GM19328 (cell line): ENCODE results near the gene BSND.
"Not testable (repeated sequence)": the region's sequence is repeated elsewhere in the genome, so short reads cannot be mapped to it uniquely, and the experiment has no call there.

Experiments used
- ATAC-seq: cut with Tn5 transposase; IDR thresholded peaks from one replicate; pipeline ENCODE4 v1.9.1; 2021; ENCODE audit warnings: mild to moderate bottlenecking, moderate library complexity; ENCODE audit not compliant: unreplicated experiment

Gene BSND

GRCh38 chr1:54998677-54999076 is at the start of gene BSND:
BSND (plus strand) TSS chr1:54998933; CDS start chr1:54999187, 254 bp downstream.
- ATAC-seq, result no peak

- no peak for ATAC-seq
Measured at GRCh38 chr1:54949053-54949452, 49.7 kb upstream of the BSND start.

- ATAC-seq, result no peak
Measured at GRCh38 chr1:54950006-54950368, 48.7 kb upstream of the BSND start.

GRCh38 chr1:54950369-54951163 is 48.2 kb upstream of the BSND start:
- no peak for ATAC-seq

DNA sequence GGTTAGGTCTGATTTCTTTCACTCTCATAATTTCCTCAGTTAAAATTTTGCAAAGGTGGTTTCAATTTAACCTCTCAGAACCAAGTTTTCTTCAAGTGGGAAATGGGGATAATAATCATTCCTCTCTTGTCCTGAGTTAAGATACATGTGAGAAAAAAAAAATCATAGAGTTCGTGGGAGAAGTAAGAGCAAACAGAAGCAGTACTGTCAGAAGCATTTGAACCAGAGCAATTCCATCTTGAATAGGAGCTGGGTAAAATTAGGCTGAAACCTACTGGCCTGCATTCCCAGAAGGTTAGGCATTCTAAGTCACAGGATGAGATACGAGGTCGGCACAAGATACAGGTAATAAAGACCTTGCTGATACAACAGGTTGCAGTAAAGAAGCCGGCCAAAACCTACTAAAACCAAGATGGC is 46.9 kb upstream of the BSND start:
- ATAC-seq, result no peak

DNA sequence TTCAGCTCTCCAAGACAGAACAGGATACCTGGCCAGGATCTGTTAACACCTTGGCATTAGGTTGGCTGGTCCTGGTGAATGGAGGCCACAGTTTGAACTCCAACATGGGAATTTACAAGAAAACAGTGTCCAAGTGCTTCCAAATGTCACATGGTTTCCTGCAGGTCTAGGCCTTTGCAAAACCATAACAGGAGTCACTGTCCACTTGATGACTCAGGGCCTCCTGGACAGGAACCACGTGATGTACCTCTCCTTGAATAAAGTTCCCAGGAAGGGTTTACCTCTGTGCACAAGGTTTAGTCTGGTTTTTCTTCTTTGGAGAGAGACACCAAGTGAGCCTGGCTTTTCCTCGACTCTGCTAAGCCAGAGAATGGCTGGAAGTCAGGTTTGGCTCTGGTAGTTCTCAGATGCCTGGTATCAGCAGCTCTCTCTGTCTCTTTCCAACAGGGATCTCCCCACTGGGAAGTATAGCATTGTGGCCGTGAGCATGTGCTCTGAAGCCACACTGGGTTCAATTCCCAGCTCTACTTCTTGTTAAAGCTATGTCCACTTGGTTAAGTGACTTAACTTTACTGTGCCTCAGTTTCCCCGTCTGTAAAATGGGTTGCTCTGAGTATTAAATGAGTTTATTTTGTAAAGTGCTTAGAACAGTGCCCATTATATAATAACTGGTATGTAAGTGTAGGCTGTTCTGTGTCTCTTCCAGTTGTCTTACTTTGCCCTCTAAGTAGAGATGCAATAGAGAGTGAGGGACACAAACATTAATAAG is 45.6 kb upstream of the BSND start:
- ATAC-seq, result no peak

- no peak for ATAC-seq
Measured at GRCh38 chr1:54953846-54954245, 44.9 kb upstream of the BSND start.

DNA sequence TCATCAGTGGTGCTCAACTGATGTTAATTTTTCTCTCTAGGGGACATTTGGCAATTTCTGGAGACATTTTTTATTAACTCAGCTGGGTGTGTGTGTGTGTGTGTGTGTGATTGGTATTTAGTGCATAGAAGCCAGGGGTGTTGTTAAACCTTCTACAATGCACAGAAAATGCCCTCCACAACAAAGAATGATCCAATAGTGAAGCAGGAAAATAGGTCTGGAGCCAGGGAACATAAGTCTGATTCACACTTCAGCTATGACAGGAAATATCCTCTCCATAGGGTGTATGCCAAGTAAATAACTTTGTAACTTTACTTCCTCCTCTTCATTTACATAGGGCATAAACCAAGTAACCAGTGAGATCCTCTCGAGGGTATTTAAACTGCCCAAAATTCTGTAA is 43.4 kb upstream of the BSND start:
- ATAC-seq, result no peak

DNA sequence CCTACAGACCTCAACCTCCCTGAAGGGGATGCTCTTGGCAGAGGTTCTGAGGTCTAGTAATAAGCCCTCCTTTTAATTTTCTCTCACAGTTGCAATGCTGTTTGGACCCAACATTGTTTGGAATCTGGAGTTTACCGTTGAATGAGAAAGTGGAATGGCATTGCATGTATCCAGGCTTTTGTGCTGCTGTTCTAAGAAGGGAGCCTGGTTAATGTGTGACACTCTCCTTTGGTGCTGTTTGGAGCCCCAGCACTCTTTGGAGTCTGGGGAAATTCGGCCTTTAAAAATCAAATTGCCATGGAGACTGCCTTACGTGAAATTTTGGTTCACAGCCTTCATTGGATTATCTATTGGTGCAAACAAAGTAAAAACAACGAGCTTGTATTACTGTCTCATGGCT is 42.0 kb upstream of the BSND start:
- ATAC-seq, result no peak

GRCh38 chr1:54959241-54959640 is 39.5 kb upstream of the BSND start:
- ATAC-seq, result no peak

DNA sequence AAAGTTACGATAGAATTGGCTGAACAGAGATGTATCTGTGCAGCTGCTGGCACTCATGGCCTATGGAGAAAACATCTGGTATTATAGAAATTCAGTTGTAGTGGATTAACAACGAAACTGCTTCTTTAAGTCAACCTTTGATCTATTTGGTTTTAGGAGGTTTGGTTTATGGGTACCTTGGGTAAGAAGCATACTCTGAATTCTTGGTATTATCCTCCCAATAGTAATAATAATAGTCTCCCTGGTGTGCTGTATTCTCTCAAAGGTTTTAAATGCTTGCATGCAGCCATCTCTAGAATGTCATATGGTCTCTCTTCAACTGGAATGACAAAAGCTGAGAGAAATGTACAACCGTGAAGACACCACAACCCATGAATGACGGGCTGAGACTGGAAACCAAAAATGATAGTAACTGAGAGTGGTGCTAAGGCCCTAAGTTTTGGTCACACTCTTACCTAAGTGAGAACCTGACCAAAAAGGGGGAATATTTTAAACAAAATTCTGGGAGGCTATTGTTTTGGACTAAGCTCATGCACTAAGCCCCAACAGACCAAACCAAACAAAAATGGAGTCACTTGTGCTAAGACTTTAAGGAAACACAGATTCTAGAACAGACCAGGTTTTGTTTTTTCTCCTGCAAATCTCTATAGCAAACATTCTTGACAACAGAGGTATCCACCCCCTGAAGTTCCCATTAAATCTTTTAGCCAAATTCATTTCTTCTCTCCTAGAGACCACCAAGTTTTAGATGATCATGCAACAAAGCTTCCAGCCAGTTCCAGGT is 35.9 kb upstream of the BSND start:
- no peak for ATAC-seq

GRCh38 chr1:54963829-54964228 is 34.9 kb upstream of the BSND start:
- ATAC-seq, result not testable (repeated sequence)

- peak; percentile 69 for ATAC-seq
Measured at GRCh38 chr1:54965624-54966340, 33.0 kb upstream of the BSND start.

DNA sequence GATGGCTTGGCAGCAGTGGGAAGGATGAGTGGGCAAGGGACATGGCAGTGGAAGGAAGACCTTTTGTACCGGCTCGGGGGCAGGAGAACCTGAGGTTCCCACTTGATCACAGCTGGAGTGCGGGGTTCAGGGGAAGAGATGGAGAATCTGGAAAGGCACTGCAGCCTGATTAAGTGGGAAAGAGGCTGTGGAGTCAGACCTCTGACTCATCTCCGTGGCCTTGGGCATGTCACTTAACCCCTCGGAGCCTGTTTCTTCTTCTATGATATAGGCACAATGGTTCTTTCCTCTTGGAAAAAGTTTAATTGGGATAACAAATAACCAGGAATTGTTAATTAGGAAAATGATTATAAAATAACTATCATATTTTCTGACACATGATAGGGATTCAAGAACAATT is 31.4 kb upstream of the BSND start:
- no peak for ATAC-seq

- no peak for ATAC-seq
Measured at GRCh38 chr1:54968551-54968950, 30.2 kb upstream of the BSND start.

- ATAC-seq, result no peak
Measured at GRCh38 chr1:54969879-54970278, 28.9 kb upstream of the BSND start.

- no peak for ATAC-seq
Measured at GRCh38 chr1:54970901-54971300, 27.8 kb upstream of the BSND start.

DNA sequence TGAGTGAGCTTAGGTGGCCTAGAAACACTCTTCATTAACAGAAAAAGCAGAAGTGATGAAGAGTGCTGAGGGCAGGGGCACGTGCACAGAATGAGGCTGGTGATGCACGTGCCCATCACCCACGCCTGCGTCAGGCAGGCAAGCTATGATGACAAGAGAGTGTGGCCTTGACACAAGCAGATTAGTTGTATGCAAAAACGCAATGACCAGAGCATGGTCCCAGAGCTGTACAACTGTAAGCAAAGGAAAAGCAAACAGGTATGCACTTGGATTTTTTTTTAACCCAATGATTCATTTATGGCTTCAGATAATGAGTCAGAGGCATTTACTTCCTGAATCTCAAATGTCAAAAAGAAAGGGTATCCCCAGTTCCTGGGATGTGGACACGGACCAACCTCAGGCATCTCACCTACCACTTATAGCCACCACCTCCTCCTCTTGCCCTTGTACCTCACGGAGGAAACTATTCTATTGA is 27.4 kb upstream of the BSND start:
- peak; percentile 71 for ATAC-seq

GRCh38 chr1:54972436-54972835 is 26.3 kb upstream of the BSND start:
- no peak for ATAC-seq

GRCh38 chr1:54973205-54973921 is 25.4 kb upstream of the BSND start:
- no peak for ATAC-seq
